SIG-M5 (cell line): ENCODE results near the gene DNAH10.

Experiments
- DNase-seq: peaks from one replicate; lab custom pipeline; 2025; lab: John Stamatoyannopoulos, UW

The DNAH10 gene

GRCh38 chr12:123971770-123972456 lies 209.8 kb downstream of the DNAH10 start:
- no peak for DNase-seq

DNA sequence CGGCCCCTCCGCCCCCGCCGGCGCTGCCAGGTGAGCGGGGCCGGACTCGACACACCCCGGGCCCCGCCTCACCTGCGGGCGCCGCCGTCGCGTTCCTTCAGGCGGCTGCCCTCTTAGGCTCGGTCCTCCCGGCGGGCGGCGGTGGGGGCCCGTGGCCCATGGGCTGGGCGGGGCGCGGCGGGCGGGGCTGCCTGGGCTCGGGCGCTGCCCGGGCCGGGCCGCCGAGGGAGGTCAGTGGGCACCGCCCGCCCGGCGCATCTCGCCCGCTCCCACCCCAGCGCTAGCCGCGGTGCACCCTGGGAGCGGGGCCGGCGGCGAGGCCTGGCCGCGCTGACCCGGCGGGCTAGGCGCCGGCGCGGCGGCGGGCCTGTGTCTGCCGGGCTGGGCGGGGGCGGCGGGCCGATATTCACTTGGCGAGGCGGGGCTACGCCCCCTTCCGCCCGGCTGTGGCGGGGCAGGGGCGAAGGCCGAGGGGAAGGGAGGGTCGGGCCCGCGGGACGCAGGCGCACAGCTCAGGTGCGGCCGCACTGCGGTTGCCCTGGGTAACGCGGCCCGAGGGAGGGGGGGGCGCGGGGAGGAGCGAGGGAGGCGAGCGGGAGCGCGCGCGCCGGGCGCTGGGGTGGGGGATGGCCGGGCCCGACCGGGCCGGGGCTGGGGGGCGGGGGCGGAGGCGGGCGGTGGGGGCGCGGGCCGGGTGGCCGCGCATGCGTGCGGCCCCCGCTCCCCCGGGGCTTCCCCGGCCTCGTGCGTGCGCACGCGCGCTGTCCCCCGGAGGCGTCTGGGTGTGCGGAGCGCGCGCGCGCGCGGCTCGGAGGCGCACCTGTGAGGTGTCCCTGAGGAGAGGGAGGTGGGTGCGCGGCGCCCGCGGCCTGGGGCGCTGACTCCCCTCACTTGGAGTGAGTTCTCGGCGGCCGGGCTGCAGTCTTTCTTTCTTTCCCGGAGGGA lies 210.6 kb downstream of the DNAH10 start, which contains the start of the genes CCDC92 and ZNF664:
TSS of gene CCDC92 (minus strand) at position 375 of the 945 bp plus-strand sequence. CDS start 28,526 bp downstream, outside the sequence.
TSS of gene ZNF664 (plus strand) at position 759 of the 945 bp plus-strand sequence. CDS start 38,930 bp downstream, outside the sequence.
- DNase-seq: no peak

GRCh38 chr12:123973552-123974341 lies 211.6 kb downstream of the DNAH10 start:
- no peak for DNase-seq

DNA sequence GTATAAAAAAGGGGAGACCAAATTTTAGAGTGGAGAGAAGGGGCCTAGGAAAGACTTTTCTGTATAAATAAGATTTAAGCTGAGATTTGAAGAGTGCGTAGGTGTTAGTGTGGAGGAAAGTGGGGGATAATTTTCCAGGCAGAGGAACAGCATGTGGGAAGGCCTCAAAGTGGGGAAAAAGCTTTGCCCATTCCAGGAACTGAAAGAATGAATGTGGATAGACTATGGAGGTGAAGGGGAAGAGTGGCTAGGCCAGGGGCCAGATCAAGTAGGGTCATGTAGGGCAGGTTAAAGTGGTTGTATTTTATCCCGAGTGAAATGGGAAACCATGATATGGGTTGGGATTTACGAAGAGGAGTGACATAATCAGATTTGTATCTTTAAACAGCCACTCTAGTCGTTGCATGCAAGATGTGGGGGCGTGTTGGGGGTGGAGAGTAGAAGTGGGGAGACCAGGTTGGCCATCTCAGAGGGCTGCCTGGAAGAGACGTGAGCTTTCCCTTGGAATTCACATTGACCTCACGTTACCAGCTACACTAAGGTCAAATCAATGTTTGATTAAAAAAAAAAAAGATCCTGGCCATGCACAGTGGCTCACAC lies 214.2 kb downstream of the DNAH10 start:
- DNase-seq: no peak

GRCh38 chr12:123979566-123979965 lies 217.5 kb downstream of the DNAH10 start:
- DNase-seq: no peak

- DNase-seq: no peak
Observed at GRCh38 chr12:123982269-123982668, 220.2 kb downstream of the DNAH10 start.

GRCh38 chr12:123983822-123984485 lies 221.9 kb downstream of the DNAH10 start:
- DNase-seq: peak; percentile 16

DNA sequence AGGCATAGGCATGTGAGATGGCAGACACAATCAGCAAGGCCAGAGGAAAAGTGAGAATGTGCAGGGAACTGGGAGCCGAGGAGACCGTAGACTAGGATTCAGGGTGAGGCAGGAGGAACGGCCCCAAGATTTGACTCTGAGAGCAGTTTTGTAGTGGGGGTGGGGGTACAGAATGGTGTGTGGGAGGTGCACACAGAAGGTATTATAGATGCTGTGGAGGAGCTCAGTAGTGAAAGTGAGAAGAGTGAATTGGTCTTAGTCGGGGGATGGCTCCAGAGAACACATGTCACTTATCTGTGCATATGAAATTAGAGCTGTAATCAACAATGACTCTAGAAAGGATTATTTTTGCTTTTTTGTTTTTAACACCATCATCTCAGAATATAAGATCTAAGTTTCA lies 222.8 kb downstream of the DNAH10 start:
- no peak for DNase-seq
